Measurements from ENCODE around the gene MAST4. TPM values are rescaled to one million over a fixed set of nuclear protein-coding genes. Genes with fewer than 3 reads are reported as not detected.

MAST4 gene
- total RNA-seq, 1 donor, result 12.7 TPM

GRCh38 chr5:66812291-66812690 lies 216.1 kb downstream of the MAST4 start:
- no peaks in the 10 kb centered on the region for H3K79me2 ChIP-seq (ENCODE audit: insufficient read depth, low read length)
- DNase-seq (ENCODE audit: insufficient read length, low spot score, missing footprints), result no peak
- H3K4me2 ChIP-seq (ENCODE audit: insufficient read depth, low read length), result no peak overlapping the region
- H3K9me3 ChIP-seq (ENCODE audit: low read depth, low read length), result no peaks in the 10 kb centered on the region
- H3K4me3 ChIP-seq (ENCODE audit: insufficient read depth, low read length), result no peak overlapping the region
- peaks cover 14% of the 10 kb centered on the region for H3K27me3 ChIP-seq (ENCODE audit: insufficient read depth, low read length)
- no peak overlapping the region for H2AFZ ChIP-seq (ENCODE audit: low read length)
- no peaks in the 10 kb centered on the region for H4K20me1 ChIP-seq (ENCODE audit: insufficient read depth, low read length)
- H3K4me1 ChIP-seq (ENCODE audit: insufficient read depth, low read length), result no peaks in the 10 kb centered on the region
- no peaks in the 10 kb centered on the region for H3K36me3 ChIP-seq (ENCODE audit: insufficient read depth, low read length)
- no peak overlapping the region for H3K27ac ChIP-seq (ENCODE audit: low read depth, low read length)
- no peak for TF ChIP-seq CTCF (IDR thresholded peaks at IDR 0.05; ENCODE audit: extremely low read depth, low read depth, low read length)

GRCh38 chr5:66813306-66813705 lies 217.1 kb downstream of the MAST4 start:
- Histone ChIP-seq H3K36me3 (ENCODE audit: insufficient read depth, low read length) (no peaks in the 10 kb centered on the region), H3K4me1 (ENCODE audit: insufficient read depth, low read length) (no peaks in the 10 kb centered on the region), H3K9me3 (ENCODE audit: low read depth, low read length) (no peaks in the 10 kb centered on the region), H4K20me1 (ENCODE audit: insufficient read depth, low read length) (no peaks in the 10 kb centered on the region), H3K27me3 (ENCODE audit: insufficient read depth, low read length) (peaks cover 14% of the 10 kb centered on the region), H3K27ac (ENCODE audit: low read depth, low read length) (no peak overlapping the region), H3K79me2 (ENCODE audit: insufficient read depth, low read length) (no peaks in the 10 kb centered on the region), H3K4me3 (ENCODE audit: insufficient read depth, low read length) (no peak overlapping the region), H3K4me2 (ENCODE audit: insufficient read depth, low read length) (no peak overlapping the region), H2AFZ (ENCODE audit: low read length) (no peak overlapping the region)
- no peak for TF ChIP-seq CTCF (IDR thresholded peaks at IDR 0.05; ENCODE audit: extremely low read depth, low read depth, low read length)
- no peak for DNase-seq (ENCODE audit: insufficient read length, low spot score, missing footprints)

GRCh38 chr5:66814146-66814991 lies 218.2 kb downstream of the MAST4 start:
- no peak overlapping the region for H3K4me2 ChIP-seq (ENCODE audit: insufficient read depth, low read length)
- no peaks in the 10 kb centered on the region for H3K36me3 ChIP-seq (ENCODE audit: insufficient read depth, low read length)
- H3K27ac ChIP-seq (ENCODE audit: low read depth, low read length), result no peak overlapping the region
- no peak for DNase-seq (ENCODE audit: insufficient read length, low spot score, missing footprints)
- no peaks in the 10 kb centered on the region for H4K20me1 ChIP-seq (ENCODE audit: insufficient read depth, low read length)
- H3K79me2 ChIP-seq (ENCODE audit: insufficient read depth, low read length), result no peaks in the 10 kb centered on the region
- no peak overlapping the region for H3K4me3 ChIP-seq (ENCODE audit: insufficient read depth, low read length)
- no peak overlapping the region for H2AFZ ChIP-seq (ENCODE audit: low read length)
- no peaks in the 10 kb centered on the region for H3K9me3 ChIP-seq (ENCODE audit: low read depth, low read length)
- no peaks in the 10 kb centered on the region for H3K4me1 ChIP-seq (ENCODE audit: insufficient read depth, low read length)
- peak; percentile 78 for TF ChIP-seq CTCF (IDR thresholded peaks at IDR 0.05; ENCODE audit: extremely low read depth, low read depth, low read length)
- H3K27me3 ChIP-seq (ENCODE audit: insufficient read depth, low read length), result peaks cover 14% of the 10 kb centered on the region

- no peak overlapping the region for H3K4me2 ChIP-seq (ENCODE audit: insufficient read depth, low read length)
- H3K27me3 ChIP-seq (ENCODE audit: insufficient read depth, low read length), result peaks cover 14% of the 10 kb centered on the region
- no peaks in the 10 kb centered on the region for H3K9me3 ChIP-seq (ENCODE audit: low read depth, low read length)
- no peaks in the 10 kb centered on the region for H3K4me1 ChIP-seq (ENCODE audit: insufficient read depth, low read length)
- H3K4me3 ChIP-seq (ENCODE audit: insufficient read depth, low read length), result no peak overlapping the region
- TF ChIP-seq CTCF (IDR thresholded peaks at IDR 0.05; ENCODE audit: extremely low read depth, low read depth, low read length), result no peak
- DNase-seq (ENCODE audit: insufficient read length, low spot score, missing footprints), result no peak
- H2AFZ ChIP-seq (ENCODE audit: low read length), result no peak overlapping the region
- no peaks in the 10 kb centered on the region for H3K79me2 ChIP-seq (ENCODE audit: insufficient read depth, low read length)
- no peak overlapping the region for H3K27ac ChIP-seq (ENCODE audit: low read depth, low read length)
- no peaks in the 10 kb centered on the region for H3K36me3 ChIP-seq (ENCODE audit: insufficient read depth, low read length)
- H4K20me1 ChIP-seq (ENCODE audit: insufficient read depth, low read length), result no peaks in the 10 kb centered on the region
These were observed 222.2 kb downstream of the MAST4 start for GRCh38 chr5:66818304-66818934.
